Measurements from ENCODE around the gene TMEM259. TPM values are rescaled to one million over a fixed set of nuclear protein-coding genes. Genes with fewer than 3 reads are reported as not detected.
A peak's percentile ranks its signal among the peaks of the same experiment; 100 is the strongest.

The TMEM259 gene
- 100 to 1,000 TPM; 226 to 676 (median 303) TPM for total RNA-seq

DNA sequence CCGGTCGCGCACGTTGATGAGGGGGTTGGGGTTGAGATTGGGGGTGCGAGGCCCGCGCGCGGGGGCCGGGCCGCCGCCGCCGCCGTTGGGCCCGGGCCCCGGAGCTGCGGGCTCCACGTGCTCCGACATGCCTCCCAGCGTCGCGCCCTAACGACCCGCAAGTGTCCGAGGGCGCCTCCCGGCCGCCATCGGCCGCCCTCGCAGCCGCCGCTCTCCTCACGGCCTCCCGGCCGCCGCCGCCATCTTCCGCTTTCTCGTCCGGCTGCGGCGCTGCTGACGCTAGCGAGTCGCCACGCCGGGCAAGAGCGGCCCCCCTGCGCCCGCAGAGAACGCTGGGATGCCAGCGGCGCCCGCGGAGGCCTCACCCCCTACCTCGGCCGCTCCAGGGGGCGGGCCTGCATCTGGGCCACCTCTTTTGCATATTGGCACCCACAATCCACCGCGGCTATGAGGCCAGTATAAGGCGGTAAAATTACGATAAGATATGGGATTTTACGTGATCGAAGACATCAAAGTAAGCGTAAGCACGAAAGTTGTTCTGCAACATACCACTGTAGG lies at the start of gene TMEM259:
Gene TMEM259 (minus strand): TSS at position 256 of the 558 bp plus-strand sequence. CDS start 127 bp downstream, at position 129.
- H3K27ac ChIP-seq: peak within 1 kb of the TSS; percentile 92 to 98 (median 95)
- peak within 1 kb of the TSS; percentile 46 to 100 (median 76) for H3K4me3 ChIP-seq
- peak; percentile 98 for DNase-seq
- intact Hi-C loops (cut with DNase I; ENCODE audit: low total_unique reads): loop anchor here (10.0 kb wide), 1 partner anchor 224 kb away; the partner anchor contains the start of genes ATP5F1D and MIDN
- in situ Hi-C loops (cut with MboI; ENCODE audit: low pct_ligation_motif_present in 1 of 4, low pct_unique_long_range_greater_than_20kb in 1 of 4, low sequenced_read_pairs in 3 of 4): no loop called here
- no peaks in the 10 kb centered on the region for H3K9me3 ChIP-seq
- WGBS, 2 donors (ENCODE audit: low coverage in 1 of 2): 0% methylated on average over 2 to 37 of the region's 68 CpGs
- TF ChIP-seq POLR2AphosphoS5 (IDR thresholded peaks at IDR 0.05) (peak in 2 of 3 donors; percentile 40 to 83), CTCF (IDR thresholded peaks at IDR 0.05) (no peak), POLR2A (IDR thresholded peaks at IDR 0.05) (peak; percentile 68), EP300 (IDR thresholded peaks at IDR 0.05; ENCODE audit: low read depth) (no peak)
- no peaks in the 10 kb centered on the region for H3K27me3 ChIP-seq
- H3K4me1 ChIP-seq: peaks cover 44 to 56% (median 48%) of the 10 kb centered on the region in 4 donors
- H3K36me3 ChIP-seq: no peaks in the 10 kb centered on the region

GRCh38 chr19:1070576-1070930 lies 49.6 kb upstream of the TMEM259 start:
- in situ Hi-C loops (cut with MboI; ENCODE audit: low pct_ligation_motif_present in 1 of 4, low pct_unique_long_range_greater_than_20kb in 1 of 4, low sequenced_read_pairs in 3 of 4) (no loop called here), intact Hi-C loops (cut with DNase I; ENCODE audit: low total_unique reads) (no loop called here)
- Histone ChIP-seq H3K27me3 (peaks cover 69% of the 10 kb centered on the region), H3K27ac (no peak overlapping the region), H3K9me3 (no peaks in the 10 kb centered on the region), H3K4me1 (peaks cover 23 to 64% (median 54%) of the 10 kb centered on the region in 4 donors), H3K36me3 (no peaks in the 10 kb centered on the region), H3K4me3 (no peak overlapping the region)
- 31% methylated on average over 21 of the region's 21 CpGs; no CpG with 5 or more reads in 1 of the 2 donors for WGBS, 2 donors (ENCODE audit: low coverage in 1 of 2)
- TF ChIP-seq CTCF (IDR thresholded peaks at IDR 0.05) (no peak), EP300 (IDR thresholded peaks at IDR 0.05; ENCODE audit: low read depth) (no peak), POLR2A (IDR thresholded peaks at IDR 0.05) (no peak), POLR2AphosphoS5 (IDR thresholded peaks at IDR 0.05) (no peak)
- no peak for DNase-seq

DNA sequence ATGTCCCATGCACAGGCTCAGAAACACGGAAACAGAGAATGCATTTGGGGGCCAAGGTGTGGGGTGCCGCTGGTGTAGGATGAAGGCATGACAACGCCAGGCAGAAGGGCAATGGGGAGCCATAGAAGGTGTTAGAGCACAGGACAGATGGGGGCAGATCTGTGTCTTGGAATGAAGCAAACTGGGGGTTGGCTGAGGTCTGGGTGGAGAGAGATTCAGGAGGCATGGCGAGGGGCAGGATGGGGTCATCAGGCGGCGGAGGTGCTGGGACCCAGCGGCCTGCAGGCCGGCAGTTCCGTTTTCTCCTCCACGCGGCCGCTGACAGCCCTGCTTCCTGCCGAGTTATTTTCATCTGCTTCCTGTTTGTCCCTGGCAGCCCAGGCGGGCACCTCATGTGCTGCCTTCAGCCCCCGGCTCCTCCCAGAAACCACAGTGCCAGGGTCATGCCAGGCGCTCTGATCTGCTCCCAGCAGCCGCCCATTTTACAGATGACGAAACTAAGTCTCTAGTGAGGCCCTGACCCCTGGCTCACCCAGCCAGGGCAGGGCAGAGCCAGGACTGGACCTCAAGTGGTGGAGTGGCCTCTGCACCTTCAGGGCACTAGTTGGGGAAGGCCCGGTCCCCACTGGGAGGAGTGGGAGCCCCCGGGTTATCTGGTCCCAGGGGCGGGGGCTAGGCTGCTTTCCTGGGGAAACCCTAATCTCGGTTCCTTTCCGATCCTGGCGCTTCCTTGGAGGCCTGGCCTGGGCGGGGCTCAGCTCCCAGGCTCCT lies 48.3 kb upstream of the TMEM259 start:
- Histone ChIP-seq H3K36me3 (no peaks in the 10 kb centered on the region), H3K4me1 (peaks cover 34 to 66% (median 57%) of the 10 kb centered on the region in 4 donors), H3K9me3 (no peaks in the 10 kb centered on the region), H3K27me3 (peaks cover 69% of the 10 kb centered on the region), H3K27ac (peak overlapping the region; percentile 73 to 88 (median 79)), H3K4me3 (peak overlapping the region in 1 of 4 donors; percentile 51)
- intact Hi-C loops (cut with DNase I; ENCODE audit: low total_unique reads) (no loop called here), in situ Hi-C loops (cut with MboI; ENCODE audit: low pct_ligation_motif_present in 1 of 4, low pct_unique_long_range_greater_than_20kb in 1 of 4, low sequenced_read_pairs in 3 of 4) (no loop called here)
- 30 to 40% methylated on average over 2 to 25 of the region's 25 CpGs for WGBS, 2 donors (ENCODE audit: low coverage in 1 of 2)
- DNase-seq: peak; percentile 82
- peak in 2 of 3 donors; percentile 27 to 36 for TF ChIP-seq POLR2AphosphoS5 (IDR thresholded peaks at IDR 0.05)
- peak in 1 of 5 experiments; percentile 16 for TF ChIP-seq CTCF (IDR thresholded peaks at IDR 0.05)
- TF ChIP-seq POLR2A (IDR thresholded peaks at IDR 0.05): no peak
- no peak for TF ChIP-seq EP300 (IDR thresholded peaks at IDR 0.05; ENCODE audit: low read depth)
